ENCODE data around the gene RPL19.
A peak's percentile ranks its signal among the peaks of the same experiment; 100 is the strongest.
"Not testable (repeated sequence)": the region's sequence is repeated elsewhere in the genome, so short reads cannot be mapped to it uniquely, and the experiment has no call there.

Gene RPL19

DNA sequence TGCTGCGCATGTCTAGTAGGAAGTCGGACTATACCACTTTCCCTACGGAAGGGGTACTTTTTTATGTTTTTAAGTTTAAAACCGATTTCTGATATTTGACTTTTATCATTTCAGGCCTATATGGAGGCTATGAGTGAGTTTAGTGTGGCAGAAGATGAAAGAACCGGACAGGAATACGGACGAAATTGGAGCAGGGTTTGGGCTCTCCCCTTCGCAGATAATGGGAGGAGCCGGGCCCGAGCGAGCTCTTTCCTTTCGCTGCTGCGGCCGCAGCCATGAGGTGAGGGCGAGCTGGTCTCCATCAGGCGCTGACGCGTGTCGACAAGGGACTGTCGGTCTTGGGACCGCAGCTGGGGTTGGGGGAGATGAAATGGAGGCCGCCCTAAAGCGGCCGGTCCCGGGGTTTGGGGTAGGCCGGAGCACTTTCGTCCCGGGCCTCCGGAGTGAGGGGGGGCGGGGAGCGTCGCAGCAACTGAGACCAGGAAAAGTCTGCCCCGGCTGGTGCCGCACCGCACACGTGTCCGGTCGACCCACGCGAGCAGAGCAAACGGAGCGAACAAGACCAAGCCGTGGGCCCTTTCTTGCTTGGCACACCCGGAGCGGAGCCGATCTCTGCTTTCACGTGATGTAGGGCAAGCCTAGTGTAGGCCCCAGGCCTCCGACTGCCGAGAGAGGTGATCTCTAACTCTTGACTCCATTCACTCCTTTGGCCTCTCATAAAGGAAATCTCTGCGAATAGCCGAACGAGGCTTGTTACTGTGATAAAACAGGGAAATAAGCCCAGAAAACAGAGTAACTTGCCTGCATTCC, at the start of gene RPL19:
Gene RPL19, plus strand, starts transcription at position 214 of the 810 bp plus-strand sequence. Its CDS starts 62 bp downstream, at position 276.
- peak; percentile 83 for DNase-seq

DNA sequence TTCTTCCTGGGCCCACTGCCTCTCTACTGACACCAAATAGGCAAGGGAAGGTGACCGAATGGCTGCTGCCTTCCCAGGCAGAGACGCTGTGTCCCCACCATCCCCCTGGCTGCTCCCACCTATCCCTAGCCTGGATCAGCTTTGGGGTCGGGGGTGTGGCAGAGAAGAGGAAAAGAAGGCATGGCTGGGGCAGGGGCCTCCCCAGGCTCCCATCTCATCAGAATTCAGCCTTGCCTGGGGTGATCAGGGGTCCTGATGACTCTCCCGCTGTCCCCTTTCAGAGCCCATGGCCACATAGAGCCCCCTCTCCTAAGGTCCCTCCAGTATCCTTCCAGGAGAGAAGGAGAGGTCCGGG, 49.3 kb upstream of the RPL19 start:
- no peak for DNase-seq

DNA sequence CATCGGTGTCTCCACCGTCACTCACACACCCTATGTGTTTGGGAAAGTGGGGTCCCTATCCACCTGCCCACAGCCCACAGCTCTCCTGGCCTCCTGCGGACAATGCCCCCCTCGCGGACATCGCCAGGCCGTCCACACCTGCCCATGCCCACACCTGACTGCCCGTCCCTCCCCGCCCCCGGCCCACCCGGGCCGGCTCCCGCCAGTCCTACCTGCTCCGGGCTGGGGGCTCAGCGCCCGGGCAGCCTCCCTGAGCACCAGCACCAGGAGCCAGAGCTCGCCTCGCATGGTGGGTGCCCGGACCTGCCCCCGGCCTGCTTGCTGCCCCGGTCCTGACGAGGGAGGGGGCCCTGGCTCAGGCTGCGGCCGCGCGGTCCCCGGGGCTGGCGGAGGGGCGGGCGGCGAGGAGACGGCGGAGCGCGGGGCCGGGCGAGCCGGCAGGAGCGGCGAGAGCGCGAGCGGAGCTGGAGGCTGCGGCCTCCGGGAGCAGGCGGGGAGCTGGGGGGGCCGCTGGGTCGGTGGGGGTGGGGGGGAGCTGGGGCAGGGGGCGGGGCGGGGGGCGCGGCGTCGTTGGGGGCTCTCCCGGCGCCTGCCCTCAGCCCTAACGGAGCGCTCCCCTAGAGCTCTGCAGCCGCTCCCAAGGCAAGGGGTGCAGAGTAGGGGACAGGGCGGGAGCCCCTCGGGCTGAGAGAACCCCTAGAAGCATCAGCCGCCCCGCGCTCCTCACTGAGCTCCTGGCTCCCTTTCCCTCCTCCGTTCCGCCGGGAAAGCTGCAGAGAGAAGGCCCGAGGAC, 48.7 kb upstream of the RPL19 start, which contains the start of gene PLXDC1:
Gene PLXDC1, minus strand, starts transcription at position 488 of the 793 bp plus-strand sequence. Its CDS starts 200 bp downstream, at position 288.
- no peak for DNase-seq

DNA sequence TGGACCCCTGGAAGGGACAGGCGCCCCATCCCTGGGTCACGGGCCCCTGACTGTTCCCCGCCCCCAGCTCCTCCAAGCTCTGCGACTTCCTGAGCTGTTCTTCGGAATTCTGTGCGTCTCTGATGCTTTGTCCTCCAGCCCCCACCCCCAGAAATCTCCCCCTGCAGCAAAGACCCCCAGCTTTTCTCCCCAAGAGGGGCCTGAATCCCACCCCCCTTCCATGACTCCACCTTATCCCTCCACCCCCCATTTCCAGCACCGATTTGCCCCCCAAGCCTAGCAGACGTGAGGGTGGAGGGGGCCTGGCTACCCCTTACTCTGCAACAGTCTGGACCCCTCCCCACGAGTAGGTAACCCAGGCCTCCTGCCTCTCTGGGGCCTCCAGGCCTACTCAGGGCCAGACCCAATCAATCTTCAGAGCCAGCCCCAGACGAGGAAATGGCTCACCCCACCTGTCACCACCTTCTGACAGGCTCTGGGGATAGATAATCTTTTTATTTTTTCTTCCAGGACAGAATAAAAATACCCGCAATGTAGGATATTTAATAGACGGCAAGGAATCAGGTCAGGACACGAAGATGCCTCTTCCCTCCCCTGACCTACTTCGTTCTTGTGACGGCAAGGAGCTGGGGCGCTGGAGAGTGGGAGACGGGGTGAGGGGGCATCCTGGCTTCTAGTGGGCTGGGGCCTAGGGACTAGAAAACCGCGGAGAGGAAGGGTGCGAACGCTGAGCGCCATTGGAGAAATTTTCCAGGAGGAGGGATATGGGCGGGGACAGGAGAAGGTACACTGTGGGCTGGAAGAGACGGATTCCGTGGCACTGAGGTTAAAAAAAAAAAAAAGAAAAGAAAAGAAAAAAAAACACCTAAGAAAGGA, 47.9 kb upstream of the RPL19 start:
- no peak for DNase-seq

DNA sequence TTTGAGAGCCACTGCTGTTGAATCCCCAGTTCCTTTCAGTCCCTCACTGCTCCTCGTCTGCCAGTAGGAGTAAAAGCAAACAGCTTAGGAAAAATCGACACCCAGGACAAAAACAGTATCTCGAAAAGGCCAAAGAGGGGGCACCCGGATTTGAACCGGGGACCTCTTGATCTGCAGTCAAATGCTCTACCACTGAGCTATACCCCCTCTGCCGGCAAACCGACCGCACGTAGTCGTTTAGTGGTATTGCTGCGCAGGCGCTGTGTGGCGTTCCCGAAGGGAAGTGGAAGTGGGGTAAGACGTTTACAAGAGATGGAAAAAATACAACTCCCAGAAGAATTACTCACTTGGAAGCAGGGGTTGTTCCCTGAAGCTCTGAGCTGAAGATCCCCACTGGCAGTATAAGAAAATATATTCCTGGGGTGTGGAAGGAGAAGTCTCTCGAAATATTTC, 46.5 kb upstream of the RPL19 start:
- DNase-seq: peak; percentile 93

DNA sequence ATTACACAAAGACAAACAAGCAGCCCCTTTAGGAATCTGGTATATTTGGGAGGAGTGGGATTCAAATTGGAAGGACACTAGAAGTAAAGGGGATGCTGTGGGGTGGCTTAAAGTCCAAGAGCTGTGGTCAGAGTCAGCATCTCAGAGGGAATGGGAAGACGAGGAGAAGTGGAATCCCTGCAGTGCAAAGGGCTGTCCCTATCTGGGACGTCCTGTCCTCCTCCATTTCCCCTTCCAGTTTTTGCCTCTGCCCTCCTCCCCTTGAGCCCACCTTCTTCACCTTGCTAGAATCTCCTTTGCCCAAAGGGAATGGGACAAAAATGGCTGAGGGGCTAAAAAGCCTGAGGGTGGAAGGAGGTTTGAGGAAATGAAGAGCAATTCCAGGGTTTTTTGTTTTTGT, 44.4 kb upstream of the RPL19 start:
- DNase-seq: no peak

DNA sequence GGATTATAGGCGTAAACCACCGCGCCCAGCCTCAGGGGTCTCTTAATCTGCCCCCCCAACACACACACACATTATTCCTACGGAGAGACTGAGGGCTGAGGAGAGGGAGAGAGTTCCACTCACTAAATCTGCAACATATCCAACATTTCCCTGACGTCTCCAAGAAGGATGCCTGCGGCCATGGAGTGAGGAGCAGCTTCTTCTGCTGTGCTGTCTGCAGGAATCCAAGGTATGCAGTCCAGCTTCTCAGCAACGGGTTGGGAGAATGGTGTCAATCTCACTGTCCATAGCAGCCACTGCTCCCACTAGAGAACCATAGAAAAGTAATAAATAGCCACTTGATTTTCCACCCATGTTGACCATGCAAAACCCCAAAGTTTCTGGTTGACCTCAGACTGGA, 43.6 kb upstream of the RPL19 start:
- DNase-seq: no peak

DNA sequence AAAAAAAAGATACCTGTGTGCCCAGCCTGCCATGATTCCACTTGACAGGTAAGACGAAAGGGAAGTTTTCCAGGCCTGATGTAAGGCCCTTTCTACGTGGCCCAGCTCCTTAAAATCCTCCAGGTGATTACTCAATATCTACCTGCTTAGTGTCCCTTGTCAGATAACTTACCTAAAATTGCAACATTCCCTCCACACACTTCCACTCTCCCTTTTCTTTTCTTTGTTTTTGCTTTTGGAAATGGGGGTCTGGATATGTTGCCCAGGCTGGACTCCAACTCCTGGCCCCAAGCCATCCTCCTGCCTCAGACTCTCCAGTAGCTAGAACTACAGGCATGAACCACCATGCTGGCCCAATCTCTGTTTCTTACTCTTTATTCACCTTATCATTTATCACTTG, 41.5 kb upstream of the RPL19 start:
- no peak for DNase-seq

DNA sequence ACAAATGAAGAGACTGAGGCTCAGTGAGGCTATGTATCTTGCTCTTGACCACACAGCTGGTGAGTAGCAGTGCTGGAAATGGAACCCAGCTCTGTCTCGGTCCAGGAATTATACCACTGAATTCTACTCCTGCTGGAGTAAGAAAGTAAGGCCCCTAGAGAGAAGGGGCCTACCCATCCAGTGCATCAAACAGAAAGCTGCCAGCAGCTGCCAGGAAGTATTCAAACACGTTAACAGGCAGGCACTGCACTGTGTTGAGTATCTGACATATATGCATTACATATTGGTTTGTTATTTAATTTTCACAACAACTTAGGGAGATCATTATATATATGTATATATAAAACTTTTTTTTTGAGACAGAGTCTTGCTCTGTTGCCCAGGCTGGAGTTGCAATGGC, 38.1 kb upstream of the RPL19 start:
- DNase-seq: no peak

DNA sequence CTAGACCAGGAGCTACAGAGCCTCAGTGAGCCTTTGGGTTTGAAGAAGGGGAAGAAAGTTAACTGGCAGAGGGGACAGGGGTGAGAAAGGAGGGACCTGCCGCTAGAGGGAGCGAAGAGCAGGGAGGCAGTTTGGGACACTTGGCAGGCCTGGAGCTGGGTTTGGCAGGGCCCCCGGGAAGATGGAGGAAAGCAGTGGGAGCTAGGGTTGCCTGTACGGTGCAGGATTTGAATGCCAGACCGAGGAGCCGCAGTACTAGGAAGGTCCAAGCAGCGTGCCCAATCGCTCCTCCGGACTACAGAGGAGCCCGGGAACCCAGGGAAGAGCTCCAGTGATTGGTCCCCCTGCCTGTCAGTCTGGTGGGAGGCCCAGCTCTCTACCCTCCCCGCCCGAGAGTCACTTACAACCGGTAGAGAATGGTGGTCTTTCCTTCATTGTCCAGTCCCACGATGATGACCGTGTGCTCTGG, 35.4 kb upstream of the RPL19 start:
- peak; percentile 82 for DNase-seq

DNA sequence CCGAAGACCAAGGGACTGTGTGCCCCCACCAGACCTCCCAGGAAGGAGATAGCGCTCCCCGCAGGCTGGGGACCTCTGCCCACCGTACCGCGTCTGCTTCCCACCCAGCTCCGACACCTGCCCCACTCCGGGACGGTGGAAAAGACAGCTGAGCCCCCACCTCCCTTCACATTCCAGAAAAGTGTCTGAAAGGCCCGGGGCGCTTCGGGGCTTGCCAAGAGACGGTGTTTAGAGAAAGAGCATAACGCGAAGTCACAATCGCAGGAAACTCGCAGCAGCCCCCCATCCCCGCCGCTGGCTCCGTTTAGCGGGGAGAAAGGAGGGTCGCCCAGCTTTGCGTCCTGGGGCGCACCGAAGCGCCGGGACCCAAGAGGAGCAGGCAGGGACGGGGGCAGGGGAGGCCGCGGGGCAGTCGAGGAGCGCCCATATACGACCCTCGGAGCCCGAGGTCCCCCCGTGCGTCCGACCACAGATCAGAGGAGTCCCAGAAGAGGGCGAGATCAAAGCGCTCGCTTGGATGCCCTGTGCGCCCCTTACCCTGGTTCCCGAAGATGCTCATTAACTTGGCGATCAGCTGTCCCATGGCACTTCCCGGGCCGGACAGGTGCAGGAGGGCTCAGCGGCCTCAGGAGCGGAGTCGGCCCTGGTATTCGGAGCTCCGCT, 34.8 kb upstream of the RPL19 start:
- no peak for DNase-seq

DNA sequence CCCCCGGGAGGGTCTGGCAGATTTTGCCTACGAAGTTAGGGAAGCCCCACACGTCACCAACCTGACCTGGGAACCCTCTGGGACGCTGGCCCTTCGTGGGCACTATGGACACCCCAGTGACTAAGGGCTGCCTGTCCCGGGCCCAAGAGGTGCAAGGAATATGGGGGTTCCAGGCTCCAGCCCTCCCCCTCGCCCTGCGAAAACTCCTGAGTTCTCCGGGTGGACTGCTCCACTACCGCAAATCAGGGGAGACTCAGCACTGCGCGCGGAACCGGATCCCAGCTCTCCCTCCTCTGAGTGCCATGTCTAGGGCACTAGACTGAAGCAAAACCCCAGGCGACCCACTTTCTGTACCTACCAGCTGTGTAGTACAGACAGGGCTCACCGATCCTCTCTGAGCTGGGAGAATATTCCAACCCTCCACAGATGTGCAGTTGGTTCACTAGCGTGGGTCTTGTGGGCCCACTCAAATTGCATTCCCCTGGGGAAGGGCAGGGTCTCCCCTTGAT, 34.2 kb upstream of the RPL19 start, which contains the start of gene ARL5C:
Gene ARL5C, minus strand, starts transcription at position 321 of the 509 bp plus-strand sequence. CDS start 401 bp downstream, outside the sequence.
- DNase-seq: no peak

DNA sequence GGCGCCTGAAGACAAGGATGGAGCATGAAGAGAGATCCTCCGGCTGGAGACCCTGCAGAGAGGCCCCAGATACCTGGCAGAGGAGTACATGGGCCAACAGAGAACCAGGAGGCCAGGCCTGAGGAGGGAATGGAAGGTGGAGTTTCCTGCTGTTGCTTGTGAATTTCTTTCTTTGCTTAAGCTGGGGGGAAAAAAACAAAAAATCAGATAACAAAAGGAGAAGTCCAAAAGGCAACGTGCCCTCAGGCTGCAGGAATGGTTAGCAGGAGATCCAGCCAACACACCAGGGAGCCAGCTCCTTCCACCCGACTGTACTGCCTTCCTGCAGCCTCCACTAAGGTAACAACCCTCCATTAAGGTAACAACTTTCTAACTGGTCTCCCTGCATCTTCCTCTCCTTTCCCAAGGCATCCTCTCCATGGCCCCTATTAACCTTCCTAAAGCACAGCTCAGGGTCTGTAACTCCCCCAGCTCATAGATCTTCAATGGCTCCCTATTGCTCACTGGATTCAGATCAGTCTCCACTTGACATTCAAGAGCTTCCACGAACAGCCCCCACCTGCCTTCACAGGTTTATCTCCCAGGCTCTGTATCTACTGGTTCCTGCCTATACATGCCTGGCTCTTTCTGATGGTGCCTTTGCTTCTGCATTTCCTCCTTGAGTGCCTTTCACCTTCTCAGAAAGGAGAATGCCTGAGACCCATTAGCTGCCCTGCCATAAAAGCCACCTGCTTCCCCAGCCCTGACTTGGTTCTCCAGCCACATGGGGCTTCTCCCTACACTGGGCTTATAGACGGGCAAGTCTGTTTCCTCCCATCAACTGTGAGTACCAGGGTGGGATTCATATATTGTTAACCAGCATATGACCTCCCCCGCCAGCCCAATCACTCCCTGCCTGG, 33.4 kb upstream of the RPL19 start:
- no peak for DNase-seq

DNA sequence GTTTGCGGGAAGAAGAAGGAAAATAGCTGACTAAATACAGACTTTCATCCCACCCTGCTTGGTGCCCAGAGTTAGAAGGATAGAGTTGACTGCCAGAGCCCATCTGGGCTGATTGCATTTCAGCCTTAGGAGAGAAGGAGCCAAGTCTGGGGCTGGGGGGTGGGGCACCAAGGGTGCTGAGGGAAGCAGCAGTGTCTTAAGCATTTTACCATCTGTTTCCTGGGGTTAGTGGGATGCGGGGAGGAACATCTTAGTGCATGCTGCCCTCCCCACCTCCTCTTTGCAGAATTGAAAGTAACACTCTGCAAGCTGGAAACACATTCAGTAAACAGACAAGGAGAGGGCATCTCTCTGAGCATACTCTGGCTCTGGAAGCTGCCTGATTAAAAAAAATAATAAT, 32.6 kb upstream of the RPL19 start:
- DNase-seq: no peak

DNA sequence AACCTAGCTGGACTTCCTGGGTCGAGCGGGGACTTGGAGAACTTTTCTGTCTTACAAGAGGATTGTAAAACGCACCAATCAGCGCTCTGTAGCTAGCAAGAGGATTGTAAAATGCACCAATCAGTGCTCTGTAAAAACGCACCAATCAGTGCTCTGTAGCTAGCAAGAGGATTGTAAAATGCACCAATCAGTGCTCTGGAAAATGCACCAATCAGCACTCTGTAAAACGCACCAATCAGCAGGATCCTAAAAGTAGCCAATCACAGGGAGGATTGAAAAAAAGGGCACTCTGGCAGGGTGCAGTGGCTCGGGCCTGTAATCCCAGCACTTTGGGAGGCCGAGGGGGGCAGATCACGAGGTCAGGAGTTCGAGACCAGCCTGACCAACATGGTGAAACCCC, 31.6 kb upstream of the RPL19 start:
- not testable (repeated sequence) for DNase-seq

DNA sequence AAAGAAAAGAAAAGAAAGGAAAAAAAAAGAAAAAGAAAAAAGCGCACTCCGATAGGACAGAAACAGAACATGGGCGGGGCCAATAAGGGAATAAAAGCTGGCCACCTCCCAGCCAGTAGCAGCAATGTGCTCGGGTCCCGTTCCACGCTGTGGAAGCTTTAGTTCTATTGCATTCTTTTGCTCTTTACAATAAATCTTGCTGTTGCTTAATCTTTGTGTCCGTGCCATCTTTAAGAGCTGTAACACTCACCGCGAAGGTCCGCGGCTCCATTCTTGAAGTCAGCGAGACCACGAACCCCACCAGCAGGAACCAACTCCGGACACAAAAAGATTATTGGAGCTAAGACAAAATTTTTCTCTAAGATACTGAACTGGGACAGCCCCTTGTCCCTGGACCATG, 31.0 kb upstream of the RPL19 start:
- DNase-seq: no peak

DNA sequence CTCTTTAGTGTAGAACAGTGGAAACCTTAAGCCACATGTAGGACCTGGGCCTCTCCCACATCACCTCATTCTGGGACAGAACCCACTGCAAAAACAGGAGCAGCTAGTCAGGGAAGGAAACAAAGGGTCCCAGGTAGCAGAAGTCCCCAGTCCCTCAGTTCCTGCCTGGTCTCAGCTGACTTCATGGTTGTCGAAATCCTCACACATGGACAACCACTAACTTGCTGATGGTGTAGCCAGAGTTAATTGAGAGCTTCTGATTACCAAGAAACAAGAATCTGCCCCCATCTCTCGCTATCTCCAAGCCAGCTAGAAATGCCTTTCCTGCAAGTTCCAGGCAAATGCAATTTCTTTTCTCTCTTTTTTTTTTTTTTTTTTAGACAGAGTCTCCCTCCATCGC, 30.6 kb upstream of the RPL19 start:
- no peak for DNase-seq

DNA sequence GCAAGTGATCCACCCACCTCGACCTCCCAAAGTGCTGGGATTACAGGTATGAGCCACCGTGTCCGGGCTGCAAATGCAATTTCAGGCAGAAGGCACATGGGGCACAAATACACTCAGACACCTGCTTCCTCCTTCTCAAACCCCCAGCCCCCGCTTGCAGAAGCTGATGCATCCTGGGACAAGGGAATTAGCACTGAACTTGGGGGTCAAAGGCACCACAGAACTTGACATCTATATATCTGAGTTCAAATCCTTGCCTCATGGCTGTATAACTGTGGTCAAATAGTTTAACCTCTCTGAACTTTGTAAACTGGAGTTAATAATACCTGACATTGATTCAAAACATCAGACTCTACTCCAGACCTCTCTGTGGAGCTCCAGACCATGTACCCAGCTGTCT, 30.0 kb upstream of the RPL19 start:
- no peak for DNase-seq

DNA sequence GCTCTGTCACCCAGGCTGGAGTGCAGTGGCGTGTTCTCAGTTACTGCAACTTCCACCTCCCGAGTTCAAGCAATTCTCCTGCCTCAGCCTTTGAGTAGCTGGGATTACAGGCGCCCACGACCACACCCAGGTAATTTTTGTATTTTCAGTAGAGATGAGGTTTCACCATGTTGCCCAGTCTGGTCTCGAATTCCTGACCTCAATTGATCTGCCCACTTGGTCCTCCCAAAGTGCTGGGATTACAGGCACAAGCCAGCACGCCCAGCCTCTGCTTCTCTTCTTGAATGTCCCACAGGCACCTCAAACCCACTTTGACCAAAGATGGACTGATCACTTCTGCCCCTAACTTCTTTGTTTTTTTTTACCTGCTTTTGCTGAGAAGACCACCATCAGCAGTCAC, 29.5 kb upstream of the RPL19 start:
- DNase-seq: no peak

DNA sequence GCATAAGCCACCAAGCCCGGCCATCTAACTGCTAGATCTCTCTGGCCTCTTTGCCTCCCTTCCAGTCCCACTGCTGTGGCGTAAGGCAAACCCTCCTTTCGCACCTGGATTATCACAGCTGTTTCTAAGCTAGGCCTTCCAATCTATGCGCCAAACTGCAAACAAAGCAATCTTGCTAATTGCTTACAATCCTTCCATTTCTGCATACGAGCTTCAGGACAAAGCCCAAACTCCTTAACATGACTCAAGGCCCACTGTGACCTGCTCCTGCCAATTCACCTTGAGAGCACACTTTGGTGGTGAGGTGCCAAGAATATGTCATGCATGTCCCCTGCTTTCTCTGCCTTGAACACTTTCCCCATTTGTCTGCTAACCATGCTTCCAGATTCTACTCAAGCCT, 28.1 kb upstream of the RPL19 start:
- no peak for DNase-seq

DNA sequence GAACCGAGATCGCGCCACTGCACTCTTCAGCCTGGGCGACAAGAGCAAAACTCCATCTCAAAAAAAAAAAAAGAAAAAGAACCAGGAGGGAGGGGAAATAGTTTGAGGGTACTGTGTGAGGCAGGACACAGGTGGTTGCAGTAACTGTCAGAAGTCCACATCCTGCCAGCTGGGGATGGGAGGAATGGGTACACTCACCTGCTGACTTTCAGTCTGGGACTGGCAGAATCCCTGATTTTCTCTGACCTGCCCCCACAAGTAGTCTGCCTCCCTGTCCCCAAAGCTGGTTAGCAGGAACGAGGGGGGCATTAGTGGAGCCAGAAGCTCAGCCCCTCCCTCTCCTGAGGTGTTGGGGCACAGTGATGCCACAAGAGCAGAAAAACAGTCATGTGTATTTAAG, 27.0 kb upstream of the RPL19 start:
- DNase-seq: no peak
